Lower leg skin (tissue), 3 donors: ENCODE data around the gene ARNT2.

Experiments
- POLR2A ChIP-seq, 2 donors: fragments of 450-650 bp; IDR thresholded peaks; one replicate each; pipeline ENCODE4 v1.6.1; 2016 to 2017; ENCODE audit warnings: antibody characterized with exemption in 2 of 2, mild to moderate bottlenecking in 1 of 2, moderate library complexity in 1 of 2
- TF ChIP-seq, protein P1 (sequence below), 3 donors: fragments of 450-650 bp; IDR thresholded peaks; one replicate each; pipeline ENCODE4 v1.5.1; 2016; ENCODE audit warnings: antibody characterized with exemption in 3 of 3, mild to moderate bottlenecking in 3 of 3, moderate library complexity in 2 of 3

DNA sequence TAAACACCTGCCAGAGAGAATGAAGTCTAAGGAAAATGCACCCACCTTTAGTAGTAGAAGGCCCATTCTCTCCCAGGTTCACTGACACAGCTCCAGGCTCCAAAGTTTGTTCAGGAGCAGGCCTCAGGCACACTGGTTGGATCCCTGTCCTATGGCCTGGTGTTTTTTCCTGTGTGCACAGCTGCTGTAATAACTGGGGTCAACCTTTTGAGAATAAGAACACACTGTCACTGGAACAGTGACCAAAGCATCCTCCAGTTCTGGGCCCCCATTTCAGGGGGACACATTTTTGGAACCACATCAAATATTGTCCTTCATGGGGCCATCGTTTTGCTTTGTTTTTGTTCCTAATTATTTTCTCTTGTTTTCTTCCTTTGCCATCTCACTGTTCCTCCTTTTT is 95.8 kb downstream of the ARNT2 start:
- TF ChIP-seq, protein P1, sequence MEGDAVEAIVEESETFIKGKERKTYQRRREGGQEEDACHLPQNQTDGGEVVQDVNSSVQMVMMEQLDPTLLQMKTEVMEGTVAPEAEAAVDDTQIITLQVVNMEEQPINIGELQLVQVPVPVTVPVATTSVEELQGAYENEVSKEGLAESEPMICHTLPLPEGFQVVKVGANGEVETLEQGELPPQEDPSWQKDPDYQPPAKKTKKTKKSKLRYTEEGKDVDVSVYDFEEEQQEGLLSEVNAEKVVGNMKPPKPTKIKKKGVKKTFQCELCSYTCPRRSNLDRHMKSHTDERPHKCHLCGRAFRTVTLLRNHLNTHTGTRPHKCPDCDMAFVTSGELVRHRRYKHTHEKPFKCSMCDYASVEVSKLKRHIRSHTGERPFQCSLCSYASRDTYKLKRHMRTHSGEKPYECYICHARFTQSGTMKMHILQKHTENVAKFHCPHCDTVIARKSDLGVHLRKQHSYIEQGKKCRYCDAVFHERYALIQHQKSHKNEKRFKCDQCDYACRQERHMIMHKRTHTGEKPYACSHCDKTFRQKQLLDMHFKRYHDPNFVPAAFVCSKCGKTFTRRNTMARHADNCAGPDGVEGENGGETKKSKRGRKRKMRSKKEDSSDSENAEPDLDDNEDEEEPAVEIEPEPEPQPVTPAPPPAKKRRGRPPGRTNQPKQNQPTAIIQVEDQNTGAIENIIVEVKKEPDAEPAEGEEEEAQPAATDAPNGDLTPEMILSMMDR (IDR thresholded peaks at IDR 0.05): no peak
- TF ChIP-seq POLR2A (IDR thresholded peaks at IDR 0.05): no peak
